Tibial nerve (tissue), 4 donors: ENCODE data around the gene MAPKAP1. TPM values are rescaled to one million over a fixed set of nuclear protein-coding genes. Genes with fewer than 3 reads are reported as not detected.

Source experiments
- DNase-seq, 2 donors: peaks; one replicate each; pipeline ENCODE4 v3.0.0-alpha.2; 2019; ENCODE audit warnings: low spot score in 2 of 2
- H3K27ac ChIP-seq, 4 donors: fragments of 200-600 bp; sonication (generic) in 3 of 4; one replicate each; pipeline ENCODE4 v1.5.1; 2017 to 2019; ENCODE audit warnings: mild to moderate bottlenecking in 1 of 4
- H3K27me3 ChIP-seq, 2 donors: fragments of 200-600 bp; sonication (generic) in 1 of 2; one replicate each; pipeline versions ENCODE4 v1.5.1 to v1.6.0; 2017 to 2019
- H3K36me3 ChIP-seq, 3 donors: fragments of 200-600 bp; sonication (generic); one replicate each; pipeline ENCODE4 v1.5.1; 2018 to 2019
- H3K4me1 ChIP-seq, 4 donors: fragments of 200-600 bp; sonication (generic) in 3 of 4; one replicate each; pipeline ENCODE4 v1.5.1; 2017 to 2019
- H3K4me3 ChIP-seq, 4 donors: fragments of 200-600 bp; sonication (generic) in 3 of 4; one replicate each; pipeline ENCODE4 v1.5.1; 2017 to 2019; ENCODE audit warnings: mild to moderate bottlenecking in 1 of 4, moderate library complexity in 1 of 4
- H3K9me3 ChIP-seq, 4 donors: fragments of 200-600 bp; sonication (generic) in 3 of 4; one replicate each; pipeline ENCODE4 v1.5.1; 2017 to 2019
- CTCF ChIP-seq, 5 experiments: fragments of 200-600 bp in 3 of 5; fragments of 450-650 bp in 2 of 5; sonication (generic) in 3 of 5; IDR thresholded peaks; one replicate each; pipeline ENCODE4 v1.5.1; 2016 to 2019; ENCODE audit warnings: antibody characterized with exemption in 5 of 5, mild to moderate bottlenecking in 3 of 5, moderate library complexity in 2 of 5
- EP300 ChIP-seq, 2 donors: sonication (generic); formaldehyde crosslinking; IDR thresholded peaks; one replicate each; pipeline ENCODE4 v1.6.1; 2017; ENCODE audit warnings: antibody characterized with exemption in 2 of 2, mild to moderate bottlenecking in 1 of 2
- POLR2A ChIP-seq, 2 donors: fragments of 450-650 bp; IDR thresholded peaks; one replicate each; pipeline ENCODE4 v1.6.1; 2017; ENCODE audit warnings: antibody characterized with exemption in 2 of 2, mild to moderate bottlenecking in 2 of 2, moderate library complexity in 2 of 2
- WGBS, 2 donors: methylation state at CpG; one replicate each; pipeline ENCODE4 v1.1.5; 2018; 5-methylcytosine and 5-hydroxymethylcytosine counted together
- total RNA-seq, 4 donors: library from RNA; depleted of rRNA; stranded (reverse); fragments of >200 nt; gene quantifications; one replicate each; pipeline ENCODE4 v1.1.0, GENCODE V29; 2016

The MAPKAP1 gene
- total RNA-seq, 4 donors from 2014 or later = 61.4 to 111 (median 92.7) TPM

- no peak overlapping the region for H3K27ac ChIP-seq
- H3K36me3 ChIP-seq = no peaks in the 10 kb centered on the region
- TF ChIP-seq CTCF (IDR thresholded peaks at IDR 0.05) (no peak), POLR2A (IDR thresholded peaks at IDR 0.05) (no peak), EP300 (IDR thresholded peaks at IDR 0.05) (no peak)
- no peak overlapping the region for H3K4me3 ChIP-seq
- no peaks in the 10 kb centered on the region for H3K4me1 ChIP-seq
- no peak for DNase-seq
- WGBS, 2 donors = 89 to 90% methylated on average over 5 of the region's 5 CpGs
- H3K9me3 ChIP-seq = no peaks in the 10 kb centered on the region
- H3K27me3 ChIP-seq = no peaks in the 10 kb centered on the region
Measured at GRCh38 chr9:125529589-125530515, 177.2 kb downstream of the MAPKAP1 start.

DNA sequence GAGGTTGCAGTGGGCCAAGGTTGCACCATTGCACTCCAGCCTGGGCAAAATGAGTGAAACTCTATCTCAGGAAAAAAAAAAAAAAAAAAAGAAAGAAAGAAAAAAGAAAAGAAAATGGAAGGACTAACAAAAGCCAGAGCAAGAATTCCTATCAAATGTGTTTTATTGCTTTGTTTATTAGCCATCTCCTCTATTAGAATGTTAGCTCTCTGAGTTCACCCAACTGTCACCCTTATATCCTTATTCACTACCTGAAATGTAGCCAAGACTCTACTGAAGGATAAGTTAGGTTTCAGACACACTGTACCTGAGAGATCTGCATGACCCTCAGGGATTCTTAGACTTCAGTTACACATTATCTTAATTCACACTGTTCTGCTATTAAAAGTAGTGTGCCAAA, 177.9 kb downstream of the MAPKAP1 start:
- Histone ChIP-seq H3K4me1 (no peaks in the 10 kb centered on the region), H3K4me3 (no peak overlapping the region), H3K27ac (no peak overlapping the region), H3K36me3 (no peaks in the 10 kb centered on the region), H3K27me3 (no peaks in the 10 kb centered on the region), H3K9me3 (no peaks in the 10 kb centered on the region)
- DNase-seq = no peak
- TF ChIP-seq EP300 (IDR thresholded peaks at IDR 0.05) (no peak), POLR2A (IDR thresholded peaks at IDR 0.05) (no peak), CTCF (IDR thresholded peaks at IDR 0.05) (no peak)

DNA sequence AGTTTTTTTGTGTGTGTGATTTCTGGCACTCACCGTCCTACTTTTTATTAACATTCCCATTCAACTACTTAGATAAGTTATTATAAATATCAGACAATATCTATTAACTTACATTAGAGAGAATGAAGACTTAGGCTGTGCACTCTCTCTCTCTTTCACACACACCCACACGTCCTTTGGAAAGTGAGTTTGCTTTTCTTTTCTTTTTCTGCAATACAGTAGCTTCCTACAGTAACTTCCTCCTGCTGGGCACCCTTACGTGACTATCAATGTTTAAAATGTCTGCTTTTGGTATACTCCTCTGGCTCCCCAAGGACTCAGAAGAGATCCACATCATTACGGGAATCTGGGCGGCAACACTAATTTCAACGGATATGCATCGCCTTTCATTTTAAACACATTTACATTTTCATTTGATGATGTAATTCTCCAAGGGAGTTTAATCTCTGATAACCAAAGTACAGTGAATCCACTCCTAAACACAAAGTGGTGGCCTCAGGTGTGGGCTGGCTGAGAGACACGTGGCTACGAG, 179.5 kb downstream of the MAPKAP1 start:
- no peak for DNase-seq
- Histone ChIP-seq H3K9me3 (no peaks in the 10 kb centered on the region), H3K36me3 (no peaks in the 10 kb centered on the region), H3K27ac (no peak overlapping the region), H3K4me1 (no peaks in the 10 kb centered on the region), H3K27me3 (no peaks in the 10 kb centered on the region), H3K4me3 (no peak overlapping the region)
- WGBS, 2 donors = 80 to 85% methylated on average over 9 of the region's 9 CpGs
- TF ChIP-seq POLR2A (IDR thresholded peaks at IDR 0.05) (no peak), CTCF (IDR thresholded peaks at IDR 0.05) (no peak), EP300 (IDR thresholded peaks at IDR 0.05) (no peak)

DNA sequence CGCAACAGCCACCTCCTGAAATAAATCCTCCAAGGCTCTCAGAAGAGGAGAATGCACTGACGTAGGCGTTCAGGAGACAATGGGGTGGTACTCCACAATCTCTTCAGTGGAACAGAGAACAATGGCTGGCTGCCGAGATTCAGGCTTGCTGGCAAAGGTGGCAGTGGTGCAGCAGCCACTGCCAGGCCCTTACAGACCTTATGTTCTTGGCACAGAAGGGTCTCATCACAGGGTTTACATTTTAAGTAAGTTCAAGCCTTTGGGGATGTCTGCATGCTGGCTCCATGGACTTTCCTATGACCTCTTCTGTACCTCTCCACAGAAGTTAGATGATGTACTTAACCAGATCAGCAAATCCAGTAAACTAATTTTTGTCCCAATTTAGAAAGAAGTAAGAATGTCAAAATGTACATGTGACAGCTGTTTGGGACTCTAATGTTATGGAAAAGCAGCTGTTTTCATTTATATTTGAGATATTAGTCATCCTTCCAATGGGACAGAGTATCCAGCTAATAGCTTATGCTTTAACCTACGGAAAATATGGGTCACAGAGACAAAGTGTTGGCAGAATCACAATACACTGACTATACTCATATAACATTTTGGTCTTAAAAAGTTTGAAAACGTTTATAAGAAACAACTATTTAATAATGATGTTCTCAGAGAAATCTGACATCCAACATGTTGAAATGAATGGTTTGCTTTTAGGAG, 180.9 kb downstream of the MAPKAP1 start:
- 55% methylated on average over 6 of the region's 6 CpGs for WGBS, 2 donors
- peaks cover 0 to 3% (median 1%) of the 10 kb centered on the region in 4 donors for H3K4me1 ChIP-seq
- TF ChIP-seq EP300 (IDR thresholded peaks at IDR 0.05) (no peak), CTCF (IDR thresholded peaks at IDR 0.05) (no peak), POLR2A (IDR thresholded peaks at IDR 0.05) (no peak)
- no peak overlapping the region for H3K4me3 ChIP-seq
- H3K36me3 ChIP-seq = peaks cover 0 to 1% (median 0%) of the 10 kb centered on the region in 3 donors
- no peak for DNase-seq
- H3K27ac ChIP-seq = no peak overlapping the region
- H3K9me3 ChIP-seq = no peaks in the 10 kb centered on the region
- no peaks in the 10 kb centered on the region for H3K27me3 ChIP-seq
